ENCODE results near the gene NACC2.
"Not testable (repeated sequence)": the region's sequence is repeated elsewhere in the genome, so short reads cannot be mapped to it uniquely, and the experiment has no call there.

Gene NACC2

GRCh38 chr9:136043441-136043991 is 51.6 kb downstream of the NACC2 start:
- H3K27ac Mint-ChIP-seq (ENCODE audit: low read depth), result no peak overlapping the region
- H3K27me3 Mint-ChIP-seq, result no peaks in the 10 kb centered on the region
- ATAC-seq (replicated peaks; ENCODE audit: extremely low read depth, poor library complexity, severe bottlenecking) (no peak), DNase-seq (ENCODE audit: low spot score in 2 of 2) (no peak)
- no peaks in the 10 kb centered on the region for H3K4me1 Mint-ChIP-seq
- peaks cover 8% of the 10 kb centered on the region for H3K9me3 Mint-ChIP-seq
- no peak overlapping the region for H3K4me3 Mint-ChIP-seq
- peaks cover 1% of the 10 kb centered on the region for H3K36me3 Mint-ChIP-seq (ENCODE audit: insufficient read depth)

DNA sequence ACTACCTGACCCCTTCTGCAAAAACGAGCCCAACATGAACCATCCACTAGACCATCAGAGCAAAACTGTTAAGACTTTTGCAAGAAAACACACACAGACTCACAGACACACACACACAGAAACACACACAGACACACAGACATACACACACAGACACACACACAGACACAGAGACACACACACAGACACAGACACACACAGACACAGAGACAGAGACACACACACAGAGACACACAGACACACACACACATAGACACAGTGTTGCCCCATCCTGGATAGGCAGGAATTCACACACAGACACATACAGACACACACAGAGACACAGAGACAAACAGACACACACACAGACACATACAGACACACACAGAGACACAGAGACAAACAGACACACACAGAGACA is 52.5 kb downstream of the NACC2 start:
- no peak for DNase-seq (ENCODE audit: low spot score in 2 of 2)
- H3K4me1 Mint-ChIP-seq, result no peaks in the 10 kb centered on the region
- H3K36me3 Mint-ChIP-seq (ENCODE audit: insufficient read depth), result peaks cover 1% of the 10 kb centered on the region
- H3K27ac Mint-ChIP-seq (ENCODE audit: low read depth), result no peak overlapping the region
- no peak for ATAC-seq (replicated peaks; ENCODE audit: extremely low read depth, poor library complexity, severe bottlenecking)
- peaks cover 9% of the 10 kb centered on the region for H3K9me3 Mint-ChIP-seq
- no peaks in the 10 kb centered on the region for H3K27me3 Mint-ChIP-seq
- H3K4me3 Mint-ChIP-seq, result no peak overlapping the region

DNA sequence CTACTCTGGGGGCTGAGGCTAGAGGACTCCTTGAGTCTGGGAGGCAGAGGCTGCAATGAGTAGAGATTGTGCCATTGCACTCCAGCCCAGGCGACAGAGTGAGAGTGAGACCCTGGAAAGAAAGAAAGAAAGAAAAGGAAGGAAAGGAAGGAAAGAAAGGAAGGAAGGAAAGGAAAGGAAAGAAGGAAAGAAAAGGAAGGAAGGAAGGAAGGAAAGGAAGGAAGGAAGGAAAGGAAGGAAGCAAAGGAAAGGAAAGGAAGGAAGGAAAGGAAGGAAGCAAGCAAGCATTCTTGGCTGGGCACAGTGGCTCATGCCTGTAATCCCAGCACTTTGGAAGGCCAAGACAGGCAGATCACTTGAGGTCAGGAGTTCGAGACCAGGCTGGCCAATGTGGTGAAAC is 54.2 kb downstream of the NACC2 start:
- not testable (repeated sequence) for H3K4me1 Mint-ChIP-seq; H3K27me3 Mint-ChIP-seq; H3K36me3 Mint-ChIP-seq (ENCODE audit: insufficient read depth); H3K4me3 Mint-ChIP-seq; DNase-seq (ENCODE audit: low spot score in 2 of 2); H3K27ac Mint-ChIP-seq (ENCODE audit: low read depth); H3K9me3 Mint-ChIP-seq; ATAC-seq (replicated peaks; ENCODE audit: extremely low read depth, poor library complexity, severe bottlenecking)

GRCh38 chr9:136039488-136039887 is 55.6 kb downstream of the NACC2 start:
- Mint-ChIP-seq H3K4me3 (no peak overlapping the region), H3K27me3 (no peaks in the 10 kb centered on the region), H3K9me3 (peaks cover 9% of the 10 kb centered on the region), H3K27ac (ENCODE audit: low read depth) (no peak overlapping the region), H3K36me3 (ENCODE audit: insufficient read depth) (peaks cover 2% of the 10 kb centered on the region), H3K4me1 (peaks cover 7% of the 10 kb centered on the region)
- ATAC-seq (replicated peaks; ENCODE audit: extremely low read depth, poor library complexity, severe bottlenecking), result no peak
- DNase-seq (ENCODE audit: low spot score in 2 of 2), result no peak

DNA sequence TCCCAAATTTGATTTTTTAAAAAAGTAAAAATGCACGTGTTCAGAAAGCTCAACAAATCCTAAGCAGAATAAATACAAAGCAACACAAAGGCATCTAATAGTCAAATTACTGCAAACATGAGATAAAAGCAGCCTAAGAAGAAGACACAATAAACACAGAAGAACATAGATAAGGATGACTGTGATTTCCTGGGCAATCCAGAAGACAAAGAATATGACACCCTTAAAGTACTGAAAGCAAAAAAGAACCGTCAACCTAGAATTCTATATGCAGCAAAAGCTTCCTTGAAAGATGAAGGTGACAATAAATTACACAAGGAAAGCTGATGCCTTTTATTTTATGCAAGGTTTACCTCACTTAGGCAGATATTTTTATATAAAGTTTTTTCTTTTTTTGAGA is 58.2 kb downstream of the NACC2 start:
- ATAC-seq (replicated peaks; ENCODE audit: extremely low read depth, poor library complexity, severe bottlenecking), result no peak
- peaks cover 9% of the 10 kb centered on the region for H3K9me3 Mint-ChIP-seq
- H3K36me3 Mint-ChIP-seq (ENCODE audit: insufficient read depth), result peaks cover 4% of the 10 kb centered on the region
- peaks cover 13% of the 10 kb centered on the region for H3K4me1 Mint-ChIP-seq
- no peak for DNase-seq (ENCODE audit: low spot score in 2 of 2)
- H3K27me3 Mint-ChIP-seq, result no peaks in the 10 kb centered on the region
- H3K27ac Mint-ChIP-seq (ENCODE audit: low read depth), result no peak overlapping the region
- no peak overlapping the region for H3K4me3 Mint-ChIP-seq

GRCh38 chr9:136036050-136036449 is 59.0 kb downstream of the NACC2 start:
- Mint-ChIP-seq H3K4me3 (no peak overlapping the region), H3K36me3 (ENCODE audit: insufficient read depth) (peaks cover 4% of the 10 kb centered on the region), H3K9me3 (peaks cover 9% of the 10 kb centered on the region), H3K27me3 (no peaks in the 10 kb centered on the region), H3K4me1 (peaks cover 13% of the 10 kb centered on the region), H3K27ac (ENCODE audit: low read depth) (no peak overlapping the region)
- DNase-seq (ENCODE audit: low spot score in 2 of 2), result no peak
- ATAC-seq (replicated peaks; ENCODE audit: extremely low read depth, poor library complexity, severe bottlenecking), result no peak

- no peak for DNase-seq (ENCODE audit: low spot score in 2 of 2)
- Mint-ChIP-seq H3K36me3 (ENCODE audit: insufficient read depth) (peaks cover 4% of the 10 kb centered on the region), H3K4me3 (no peak overlapping the region), H3K27ac (ENCODE audit: low read depth) (no peak overlapping the region), H3K4me1 (peaks cover 13% of the 10 kb centered on the region), H3K27me3 (no peaks in the 10 kb centered on the region), H3K9me3 (no peaks in the 10 kb centered on the region)
- no peak for ATAC-seq (replicated peaks; ENCODE audit: extremely low read depth, poor library complexity, severe bottlenecking)
Measured at GRCh38 chr9:136031741-136032730, 63.1 kb downstream of the NACC2 start.

GRCh38 chr9:136031094-136031493 is 64.0 kb downstream of the NACC2 start:
- Mint-ChIP-seq H3K27me3 (no peaks in the 10 kb centered on the region), H3K27ac (ENCODE audit: low read depth) (no peak overlapping the region), H3K9me3 (no peaks in the 10 kb centered on the region), H3K4me3 (no peak overlapping the region), H3K4me1 (peaks cover 20% of the 10 kb centered on the region), H3K36me3 (ENCODE audit: insufficient read depth) (peaks cover 4% of the 10 kb centered on the region)
- no peak for DNase-seq (ENCODE audit: low spot score in 2 of 2)
- no peak for ATAC-seq (replicated peaks; ENCODE audit: extremely low read depth, poor library complexity, severe bottlenecking)

- Mint-ChIP-seq H3K27ac (ENCODE audit: low read depth) (no peak overlapping the region), H3K9me3 (no peaks in the 10 kb centered on the region), H3K36me3 (ENCODE audit: insufficient read depth) (peaks cover 5% of the 10 kb centered on the region), H3K4me1 (peaks cover 14% of the 10 kb centered on the region), H3K4me3 (no peak overlapping the region), H3K27me3 (no peaks in the 10 kb centered on the region)
- DNase-seq (ENCODE audit: low spot score in 2 of 2) (no peak), ATAC-seq (replicated peaks; ENCODE audit: extremely low read depth, poor library complexity, severe bottlenecking) (no peak)
Measured at GRCh38 chr9:136029556-136029955, 65.5 kb downstream of the NACC2 start.

DNA sequence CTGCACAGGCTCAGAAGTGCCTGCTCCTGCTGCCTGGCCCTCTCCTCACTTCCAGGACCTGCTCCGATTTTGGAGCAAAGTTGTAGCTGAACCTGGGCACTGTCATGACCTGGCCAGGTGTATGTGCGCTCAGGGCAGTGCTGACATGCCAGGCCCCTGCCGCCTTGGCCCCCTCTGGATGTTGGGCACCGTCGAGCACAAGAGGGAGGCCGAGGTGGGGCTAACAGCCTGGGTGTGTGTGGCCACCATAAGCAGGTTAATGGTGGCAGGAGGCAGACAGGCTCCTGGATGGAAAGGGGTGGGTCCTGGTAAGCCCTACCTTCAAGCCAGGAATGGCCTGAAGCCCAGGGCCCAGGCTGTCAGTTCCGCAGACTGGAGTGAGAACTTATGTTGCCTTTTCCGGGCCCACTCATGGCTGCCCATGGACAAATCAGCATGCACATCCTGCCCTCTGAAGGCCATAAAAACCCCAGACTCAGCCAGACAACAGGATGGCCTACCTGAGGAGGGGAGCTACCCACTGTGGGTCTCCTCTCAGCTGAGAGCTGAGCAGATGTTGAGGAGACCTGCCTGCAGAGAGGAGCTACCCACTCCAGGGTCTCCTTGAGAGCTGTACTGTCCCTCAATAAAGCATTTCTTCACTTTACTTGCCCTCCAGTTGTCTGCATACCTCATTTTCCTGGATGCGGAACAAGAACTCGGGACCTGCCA is 66.2 kb downstream of the NACC2 start:
- DNase-seq (ENCODE audit: low spot score in 2 of 2) (no peak), ATAC-seq (replicated peaks; ENCODE audit: extremely low read depth, poor library complexity, severe bottlenecking) (no peak)
- H3K4me3 Mint-ChIP-seq, result no peak overlapping the region
- H3K4me1 Mint-ChIP-seq, result peaks cover 10% of the 10 kb centered on the region
- H3K27me3 Mint-ChIP-seq, result no peaks in the 10 kb centered on the region
- H3K27ac Mint-ChIP-seq (ENCODE audit: low read depth), result no peak overlapping the region
- H3K9me3 Mint-ChIP-seq, result no peaks in the 10 kb centered on the region
- peaks cover 5% of the 10 kb centered on the region for H3K36me3 Mint-ChIP-seq (ENCODE audit: insufficient read depth)

- not testable (repeated sequence) for H3K36me3 Mint-ChIP-seq (ENCODE audit: insufficient read depth); H3K4me3 Mint-ChIP-seq; H3K9me3 Mint-ChIP-seq; ATAC-seq (replicated peaks; ENCODE audit: extremely low read depth, poor library complexity, severe bottlenecking); H3K27me3 Mint-ChIP-seq; DNase-seq (ENCODE audit: low spot score in 2 of 2)
- Mint-ChIP-seq H3K27ac (ENCODE audit: low read depth) (peak overlapping the region; percentile 75), H3K4me1 (peaks cover 15% of the 10 kb centered on the region)
Measured at GRCh38 chr9:136026943-136027289, 68.2 kb downstream of the NACC2 start.

DNA sequence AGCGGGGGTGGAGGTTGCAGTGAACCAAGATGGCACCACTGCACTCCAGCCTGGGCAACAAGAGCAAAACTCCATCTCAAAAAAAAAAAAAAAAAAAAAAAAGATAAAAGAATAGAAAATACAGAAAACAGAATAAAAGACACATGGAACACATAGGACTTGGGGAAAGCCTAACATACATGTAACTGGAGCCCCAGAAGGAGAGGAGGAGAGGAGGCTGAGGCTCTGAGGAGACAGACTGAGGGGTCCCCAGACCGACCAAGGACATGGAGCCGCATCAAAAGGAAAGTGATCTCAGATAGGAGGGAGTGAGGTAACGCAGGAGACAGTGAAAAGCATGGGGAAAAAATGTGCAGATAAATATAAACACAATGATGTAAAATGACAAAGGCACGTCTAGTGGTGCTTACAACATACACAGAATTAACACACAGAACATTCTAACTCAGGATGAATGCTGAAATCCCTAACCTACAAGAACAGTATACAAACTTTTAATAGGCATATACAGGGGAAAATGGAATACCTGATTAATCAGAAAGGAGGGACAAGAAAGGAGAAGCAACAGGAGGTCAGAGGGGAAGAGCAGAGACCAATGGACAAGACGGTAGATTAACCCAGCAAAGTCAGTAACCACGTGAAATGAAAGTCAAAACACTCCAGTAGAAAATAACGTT is 68.7 kb downstream of the NACC2 start:
- ATAC-seq (replicated peaks; ENCODE audit: extremely low read depth, poor library complexity, severe bottlenecking) (no peak), DNase-seq (ENCODE audit: low spot score in 2 of 2) (no peak)
- Mint-ChIP-seq H3K4me1 (peaks cover 15% of the 10 kb centered on the region), H3K36me3 (ENCODE audit: insufficient read depth) (peaks cover 2% of the 10 kb centered on the region), H3K27ac (ENCODE audit: low read depth) (peak overlapping the region; percentile 75), H3K9me3 (no peaks in the 10 kb centered on the region), H3K27me3 (no peaks in the 10 kb centered on the region), H3K4me3 (no peak overlapping the region)

All from central memory CD8-positive, alpha-beta T cell (primary cell).